HEK293T (cell line): ENCODE data around the gene CHST11.

ENCODE experiments used
- CTCF ChIA-PET: fragments of 350-600 bp; formaldehyde crosslinking; extraction: SDS; loops from one replicate; lab custom pipeline; 2021; ENCODE audit warnings: antibody characterized with exemption, inconsistent platforms; lab: Yijun Ruan, JAX
- POLR2A ChIA-PET: fragments of 350-600 bp; formaldehyde crosslinking; extraction: SDS; loops from one replicate; lab custom pipeline; 2020; ENCODE audit warnings: antibody characterized with exemption, inconsistent platforms; lab: Yijun Ruan, JAX
- DNase-seq: peaks from one replicate; pipeline ENCODE4 v3.0.0; 2012; ENCODE audit warnings: mixed read lengths; ENCODE audit errors: extremely low spot score
- ARNT ChIP-seq: fragments of 450-650 bp; IDR thresholded peaks from 2 replicates; pipeline ENCODE4 v1.6.1; 2017; ENCODE audit warnings: mild to moderate bottlenecking
- BHLHE40 ChIP-seq: fragments of 450-650 bp; IDR thresholded peaks from 2 replicates; pipeline ENCODE4 v1.6.1; 2016; ENCODE audit warnings: mild to moderate bottlenecking, moderate library complexity, borderline replicate concordance
- CTBP1 ChIP-seq: fragments of 450-650 bp; IDR thresholded peaks from 2 replicates; pipeline ENCODE4 v1.6.1; 2016; ENCODE audit warnings: borderline replicate concordance
- ELF4 ChIP-seq: fragments of 450-650 bp; IDR thresholded peaks from 2 replicates; pipeline ENCODE4 v1.6.1; 2017; ENCODE audit warnings: antibody characterized with exemption
- FOXA1 ChIP-seq: fragments of 450-650 bp; IDR thresholded peaks from 2 replicates; pipeline ENCODE4 v1.6.1; 2016; ENCODE audit warnings: mild to moderate bottlenecking
- FOXK2 ChIP-seq: fragments of 450-650 bp; IDR thresholded peaks from 2 replicates; pipeline ENCODE4 v1.6.1; 2016; ENCODE audit warnings: mild to moderate bottlenecking
- FOXM1 ChIP-seq: fragments of 450-650 bp; IDR thresholded peaks from 2 replicates; pipeline ENCODE4 v1.6.1; 2017; ENCODE audit warnings: mild to moderate bottlenecking, borderline replicate concordance
- HDGF ChIP-seq: fragments of 450-650 bp; IDR thresholded peaks from 2 replicates; pipeline ENCODE4 v1.6.1; 2017; ENCODE audit warnings: antibody characterized with exemption, borderline replicate concordance
- L3MBTL2 ChIP-seq: fragments of 450-650 bp; conservative IDR thresholded peaks from 2 replicates; pipeline ENCODE4 v1.6.1; 2016; ENCODE audit warnings: mild to moderate bottlenecking
- LEF1 ChIP-seq: fragments of 450-650 bp; IDR thresholded peaks from 2 replicates; pipeline ENCODE4 v1.6.1; 2017; ENCODE audit warnings: mild to moderate bottlenecking, borderline replicate concordance
- NFRKB ChIP-seq: fragments of 450-650 bp; IDR thresholded peaks from 2 replicates; pipeline ENCODE4 v1.6.1; 2016; ENCODE audit warnings: mild to moderate bottlenecking, moderate library complexity
- SP1 ChIP-seq: fragments of 450-650 bp; IDR thresholded peaks from 2 replicates; pipeline ENCODE4 v1.6.1; 2017
- SUZ12 ChIP-seq: fragments of 450-650 bp; IDR thresholded peaks from 2 replicates; pipeline ENCODE4 v1.6.1; 2016; ENCODE audit warnings: mild to moderate bottlenecking
- TARDBP ChIP-seq: fragments of 450-650 bp; IDR thresholded peaks from 2 replicates; pipeline ENCODE4 v1.6.1; 2016
- ZNF384 ChIP-seq: fragments of 450-650 bp; IDR thresholded peaks from 2 replicates; pipeline ENCODE4 v1.6.1; 2016
- TF ChIP-seq, protein P1 (sequence below): fragments of 450-650 bp; IDR thresholded peaks from 2 replicates; pipeline ENCODE4 v1.6.1; 2016

The CHST11 gene

DNA sequence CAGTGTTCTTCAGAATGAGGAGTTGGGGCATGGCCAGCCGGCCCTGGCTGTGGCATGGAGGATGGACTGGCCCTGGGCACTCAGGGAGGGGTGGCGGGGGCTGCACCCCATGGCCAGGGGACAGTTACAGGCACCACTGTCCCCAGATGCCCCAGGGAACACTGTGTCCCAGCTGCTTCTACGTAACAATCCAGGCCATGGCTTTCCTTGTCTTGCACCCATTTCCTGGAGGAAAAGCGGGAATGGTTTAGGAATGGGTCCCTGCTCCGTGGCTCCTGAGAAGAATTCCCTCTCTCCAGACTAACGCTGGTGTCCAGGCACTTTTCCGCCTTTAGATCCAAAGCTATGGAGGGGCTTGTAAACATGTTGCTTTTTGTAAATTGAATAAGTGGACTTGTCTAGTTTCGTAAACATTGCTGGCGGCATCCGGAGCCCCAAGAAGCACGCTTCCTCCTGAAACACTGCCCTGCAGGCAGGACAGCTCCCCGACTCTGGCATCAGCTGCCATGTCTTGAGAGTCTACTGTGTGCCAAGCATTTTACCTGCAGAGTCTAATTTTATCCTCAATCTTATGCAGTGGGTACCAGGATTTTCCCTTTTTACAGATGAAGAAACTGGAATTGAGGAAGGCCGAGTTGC is 263.1 kb downstream of the CHST11 start:
- CTCF ChIA-PET, result no interaction called here
- POLR2A ChIA-PET, result no interaction called here
- TF ChIP-seq LEF1 (no peak), FOXA1 (no peak), SUZ12 (no peak), NFRKB (no peak), L3MBTL2 (no peak), BHLHE40 (no peak)
- DNase-seq, result no peak

DNA sequence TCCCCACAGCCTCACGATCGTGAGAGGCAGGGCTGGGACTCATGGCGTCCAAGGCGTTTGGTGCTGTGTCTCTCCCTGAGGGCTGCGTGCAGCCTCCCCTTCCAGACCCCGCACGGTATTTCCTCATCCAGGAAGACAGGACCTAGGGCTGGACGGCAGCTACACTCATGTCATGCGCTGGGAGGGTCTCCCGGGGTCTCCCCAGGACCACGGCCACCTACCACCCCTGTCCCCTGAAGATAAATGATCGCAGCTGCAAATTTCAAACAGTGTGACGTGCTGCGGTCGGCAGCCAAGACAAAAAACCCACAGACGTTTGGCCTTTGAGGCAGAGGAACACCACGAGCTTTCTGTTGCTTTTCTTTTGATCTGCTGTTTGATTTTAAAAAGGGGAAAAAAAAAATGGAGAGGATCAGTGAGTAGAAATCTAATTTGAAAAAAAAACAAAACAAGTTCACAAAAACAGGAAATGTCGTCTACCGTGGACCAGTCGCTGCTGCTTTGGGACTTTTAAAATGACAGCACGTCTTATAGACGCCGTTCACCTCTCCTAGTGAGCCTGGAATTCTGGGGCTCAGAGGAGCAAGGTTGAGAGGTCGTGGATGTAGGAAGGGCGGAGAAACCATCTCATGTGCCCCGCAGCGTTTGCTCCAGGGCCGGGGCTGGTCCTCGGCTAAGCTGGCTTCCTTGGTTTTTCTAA is 263.7 kb downstream of the CHST11 start:
- TF ChIP-seq L3MBTL2 (no peak), ARNT (no peak), ZNF384 (no peak), TARDBP (no peak), FOXK2 (no peak), FOXA1 (no peak), NFRKB (no peak), HDGF (no peak), FOXM1 (no peak), SUZ12 (no peak), CTBP1 (no peak), LEF1 (no peak), ELF4 (no peak), BHLHE40 (no peak), SP1 (no peak)
- TF ChIP-seq, protein P1, sequence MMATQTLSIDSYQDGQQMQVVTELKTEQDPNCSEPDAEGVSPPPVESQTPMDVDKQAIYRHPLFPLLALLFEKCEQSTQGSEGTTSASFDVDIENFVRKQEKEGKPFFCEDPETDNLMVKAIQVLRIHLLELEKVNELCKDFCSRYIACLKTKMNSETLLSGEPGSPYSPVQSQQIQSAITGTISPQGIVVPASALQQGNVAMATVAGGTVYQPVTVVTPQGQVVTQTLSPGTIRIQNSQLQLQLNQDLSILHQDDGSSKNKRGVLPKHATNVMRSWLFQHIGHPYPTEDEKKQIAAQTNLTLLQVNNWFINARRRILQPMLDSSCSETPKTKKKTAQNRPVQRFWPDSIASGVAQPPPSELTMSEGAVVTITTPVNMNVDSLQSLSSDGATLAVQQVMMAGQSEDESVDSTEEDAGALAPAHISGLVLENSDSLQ, result no peak
- CTCF ChIA-PET, result no interaction called here
- POLR2A ChIA-PET, result no interaction called here
- DNase-seq, result no peak

DNA sequence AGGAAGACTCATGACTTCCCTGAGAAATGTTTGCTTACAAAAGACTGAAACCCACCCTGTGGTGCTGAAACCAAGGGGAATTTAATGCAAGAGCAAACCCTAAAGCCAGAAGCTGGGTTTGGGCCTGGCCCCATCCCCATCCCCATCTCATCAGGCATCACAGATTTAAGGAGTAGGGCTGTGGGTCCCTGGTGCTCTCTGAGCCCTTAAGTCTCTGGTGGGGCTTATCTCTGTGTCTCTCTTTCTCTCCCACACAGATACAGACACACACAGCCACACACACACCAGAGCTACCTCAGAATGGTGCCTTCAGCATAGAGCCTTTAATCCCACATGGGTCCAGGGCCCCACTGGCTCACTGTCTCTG is 264.3 kb downstream of the CHST11 start:
- no peak for TF ChIP-seq ZNF384
- no peak for TF ChIP-seq FOXA1
- no peak for TF ChIP-seq TARDBP
- no peak for TF ChIP-seq NFRKB
- TF ChIP-seq ELF4, result no peak
- TF ChIP-seq LEF1, result no peak
- TF ChIP-seq FOXM1, result no peak
- TF ChIP-seq SUZ12, result no peak
- TF ChIP-seq L3MBTL2, result no peak
- TF ChIP-seq FOXK2, result no peak
- TF ChIP-seq, protein P1, result no peak
- no peak for TF ChIP-seq ARNT
- no peak for TF ChIP-seq HDGF
- no peak for TF ChIP-seq CTBP1
- ChIA-PET POLR2A (no interaction called here), CTCF (no interaction called here)
- DNase-seq, result no peak

DNA sequence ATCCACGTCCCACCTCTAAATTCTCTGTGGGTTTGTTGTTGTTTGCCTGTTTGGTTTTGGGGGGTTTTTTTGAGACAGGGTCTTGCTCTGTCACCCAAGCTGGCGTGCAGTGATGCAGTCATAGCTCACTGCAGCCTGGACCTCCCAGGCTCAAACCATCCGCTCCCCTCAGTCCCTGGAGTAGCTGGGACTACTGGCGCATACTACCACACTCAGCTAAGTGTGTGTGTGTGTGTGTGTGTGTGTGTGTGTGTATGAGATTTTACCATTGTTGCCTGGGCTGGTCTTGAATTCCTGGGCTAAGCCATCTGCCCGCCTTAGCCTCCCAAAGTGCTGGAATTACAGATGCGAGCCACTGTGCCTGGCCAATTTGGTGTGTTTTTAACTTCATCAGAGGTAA is 265.2 kb downstream of the CHST11 start:
- CTCF ChIA-PET, result interaction anchor here (0.6 kb wide), 1 partner anchor 76 kb away, joined by 3 read pairs; no protein-coding TSS in a partner anchor
- POLR2A ChIA-PET, result no interaction called here
- TF ChIP-seq ZNF384 (no peak), NFRKB (no peak), FOXA1 (no peak), HDGF (no peak), CTBP1 (no peak), ARNT (no peak), L3MBTL2 (no peak), LEF1 (no peak), SUZ12 (no peak), FOXM1 (no peak), SP1 (no peak), TARDBP (no peak), BHLHE40 (no peak), ELF4 (no peak), FOXK2 (no peak)
- TF ChIP-seq, protein P1, result no peak
- DNase-seq, result no peak

DNA sequence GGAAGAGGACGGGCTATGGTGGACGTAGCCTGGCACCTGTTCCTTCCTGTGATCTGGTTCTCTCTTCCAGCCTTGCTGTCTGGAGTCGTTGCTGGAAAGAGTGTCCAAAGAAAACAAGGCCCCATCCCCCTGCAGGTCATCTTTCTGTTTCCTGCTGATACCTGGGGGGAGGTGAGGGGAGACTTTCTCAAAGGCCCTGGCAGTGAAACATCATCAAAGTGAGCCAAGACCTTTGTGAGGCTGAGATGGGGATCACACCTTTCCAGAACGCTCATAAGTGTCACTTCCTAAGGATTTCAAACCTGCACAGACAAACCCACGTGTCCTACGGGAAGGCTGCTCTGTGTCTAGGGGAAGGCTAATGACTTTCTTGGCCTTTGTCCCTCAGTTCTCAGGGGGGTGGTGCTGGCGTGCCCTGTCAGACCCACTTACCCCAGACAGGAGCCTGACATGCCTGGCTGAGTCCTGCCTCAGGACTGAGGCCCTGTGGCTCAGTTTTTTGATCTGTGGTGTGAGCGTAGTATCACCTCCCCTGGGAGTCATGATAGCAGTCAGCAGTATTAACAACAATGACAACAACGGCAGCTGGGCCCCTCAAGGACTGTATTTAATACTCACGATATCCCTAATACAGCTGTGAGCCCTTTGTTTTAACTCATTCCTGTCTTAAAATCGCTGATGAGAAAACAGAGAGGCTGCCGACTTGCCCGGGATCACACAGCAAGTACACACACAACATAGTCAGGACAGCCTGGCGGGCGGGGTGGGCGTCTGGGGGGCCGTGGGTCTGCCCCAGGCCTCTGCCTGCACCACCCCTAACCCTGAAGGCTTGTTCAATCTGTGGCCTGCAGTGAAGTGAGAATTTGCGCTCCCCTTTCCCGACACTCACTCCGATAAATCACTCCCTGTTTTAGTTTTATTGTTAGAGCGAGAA is 266.1 kb downstream of the CHST11 start:
- TF ChIP-seq TARDBP (no peak), SUZ12 (no peak), ZNF384 (no peak), FOXK2 (no peak), LEF1 (no peak), L3MBTL2 (no peak), FOXA1 (no peak), BHLHE40 (no peak), FOXM1 (no peak), ELF4 (no peak), HDGF (no peak), NFRKB (no peak), CTBP1 (no peak), SP1 (no peak), ARNT (no peak)
- TF ChIP-seq, protein P1, result no peak
- no peak for DNase-seq
- CTCF ChIA-PET, result no interaction called here
- POLR2A ChIA-PET, result no interaction called here
